HUES6 (cell line): ENCODE results near the gene OR51B6.
"Not testable (repeated sequence)": the region's sequence is repeated elsewhere in the genome, so short reads cannot be mapped to it uniquely, and the experiment has no call there.

Source experiments
- H3K27ac ChIP-seq: 2 replicates; pipeline ENCODE4 v1.7.0; 2013; ENCODE audit warnings: low read depth, mild to moderate bottlenecking, low read length, inconsistent platforms
- H3K27me3 ChIP-seq: 2 replicates; pipeline ENCODE4 v1.6.1; 2013; ENCODE audit warnings: low read length; ENCODE audit not compliant: control insufficient read depth, insufficient read depth
- H3K36me3 ChIP-seq: 2 replicates; pipeline ENCODE4 v1.6.1; 2013; ENCODE audit warnings: low read length; ENCODE audit not compliant: control insufficient read depth, insufficient read depth
- H3K4me1 ChIP-seq: 2 replicates; pipeline ENCODE4 v1.6.1; 2013; ENCODE audit warnings: low read length; ENCODE audit not compliant: control insufficient read depth, insufficient read depth
- H3K4me3 ChIP-seq: 2 replicates; pipeline ENCODE4 v1.5.1; 2013; ENCODE audit warnings: low read depth, low read length
- H3K9ac ChIP-seq: one replicate; pipeline ENCODE4 v1.6.1; 2013; ENCODE audit warnings: mild to moderate bottlenecking, low read length
- H3K9me3 ChIP-seq: 2 replicates; pipeline ENCODE4 v1.6.1; 2013; ENCODE audit warnings: low read depth, low read length; ENCODE audit not compliant: control insufficient read depth, insufficient read depth

The OR51B6 gene

DNA sequence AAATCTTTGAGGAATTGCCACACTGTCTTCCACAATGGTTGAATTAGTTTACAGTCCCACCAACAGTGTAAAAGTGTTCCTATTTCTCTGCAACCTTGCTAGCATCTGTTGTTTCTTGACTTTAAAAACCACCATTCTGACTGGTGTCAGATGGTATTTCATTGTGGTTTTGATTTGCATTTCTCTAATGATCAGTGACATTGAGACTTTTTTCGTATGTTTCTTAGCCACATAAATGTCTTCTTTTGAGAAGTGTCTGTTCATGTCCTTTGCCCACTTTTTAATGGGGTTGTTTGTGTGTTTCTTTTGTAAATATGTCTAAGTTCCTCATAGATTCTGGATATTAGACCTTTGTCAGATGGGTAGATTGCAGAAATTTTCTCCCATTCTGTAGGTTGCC, 14.1 kb upstream of the OR51B6 start:
- not testable (repeated sequence) for H3K4me3 ChIP-seq, H3K4me1 ChIP-seq, H3K27ac ChIP-seq, H3K27me3 ChIP-seq, H3K9me3 ChIP-seq, H3K9ac ChIP-seq, H3K36me3 ChIP-seq

- Histone ChIP-seq H3K9me3 (no peaks in the 10 kb centered on the region), H3K4me3 (no peak overlapping the region), H3K27ac (no peak overlapping the region)
Measured at GRCh38 chr11:5339771-5340322, 11.5 kb upstream of the OR51B6 start.

DNA sequence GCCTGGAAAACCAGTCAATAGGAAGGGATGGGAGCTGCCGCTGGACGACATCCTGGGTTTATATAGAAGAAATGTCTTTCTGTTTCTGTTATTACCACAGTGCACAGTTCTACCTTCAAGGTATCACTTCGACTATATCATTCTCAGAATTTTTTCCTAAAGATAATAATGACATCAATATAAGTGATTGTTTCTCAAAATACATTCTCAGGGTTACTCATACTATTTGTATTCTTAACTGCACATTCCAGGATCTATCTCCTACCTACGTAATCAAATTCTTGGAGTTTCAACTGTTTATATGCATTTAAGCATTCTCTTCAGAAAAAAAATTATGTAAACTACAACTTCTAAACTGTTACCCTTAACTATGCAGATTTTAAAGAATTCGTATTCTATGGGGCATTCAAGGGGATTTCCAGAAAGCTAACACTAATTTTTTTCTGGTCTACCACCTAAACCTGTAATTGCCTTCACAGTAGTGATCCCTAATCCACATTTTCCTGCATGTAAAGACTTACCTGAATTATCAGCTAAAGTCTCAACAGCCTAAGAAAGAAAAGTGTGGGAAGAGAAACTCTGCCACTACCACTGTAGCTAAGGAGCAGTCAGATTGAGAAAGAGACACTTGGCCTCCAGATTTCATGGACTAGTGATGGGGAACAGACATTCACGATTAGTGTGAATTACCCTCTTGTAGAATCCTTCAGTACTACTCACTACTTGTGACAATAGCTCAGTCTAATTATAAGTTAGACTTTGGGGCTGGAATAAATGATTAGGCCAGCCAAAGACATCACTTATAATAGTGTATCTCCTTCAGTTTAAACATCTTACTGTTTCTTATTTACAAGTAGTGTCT, 7.6 kb upstream of the OR51B6 start, which contains the start of gene OR51B5:
Gene OR51B5 (minus strand): TSS at position 51 of the 862 bp plus-strand sequence. CDS start 0 bp downstream, at position 51.
- H3K4me3 ChIP-seq: no peak within 1 kb of the TSS
- H3K9ac ChIP-seq: no peak within 1 kb of the TSS
- H3K27ac ChIP-seq: no peak within 1 kb of the TSS
- H3K36me3 ChIP-seq: no peaks in the 10 kb centered on the region
- H3K9me3 ChIP-seq: no peaks in the 10 kb centered on the region
- H3K4me1 ChIP-seq: peaks cover 11% of the 10 kb centered on the region
- H3K27me3 ChIP-seq: no peaks in the 10 kb centered on the region

More at GRCh38 chr11:5339771-5340322, 11.5 kb upstream of the OR51B6 start:
- Histone ChIP-seq H3K36me3 (no peaks in the 10 kb centered on the region), H3K4me1 (peaks cover 5% of the 10 kb centered on the region; the same call in 1 of the 2 replicates), H3K27me3 (no peaks in the 10 kb centered on the region), H3K9ac (no peak overlapping the region)

DNA sequence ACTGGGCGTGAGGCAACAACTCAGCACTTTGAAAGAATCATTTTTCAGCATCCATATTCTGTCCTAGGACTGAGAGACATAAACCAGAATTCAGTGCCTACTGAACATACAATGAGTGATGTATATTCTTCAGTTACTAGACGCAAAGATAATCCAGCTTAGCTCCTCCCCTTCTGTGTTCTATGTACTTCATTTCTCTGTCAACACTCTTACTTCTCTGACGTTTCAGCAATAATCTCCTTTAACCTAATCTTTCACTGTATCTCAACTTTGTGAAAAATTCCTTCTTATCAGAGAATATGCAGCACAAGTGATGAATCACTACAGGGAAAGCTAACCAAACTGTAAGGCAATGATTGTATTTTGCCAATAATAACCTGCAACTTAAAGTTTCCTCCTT, 5.5 kb upstream of the OR51B6 start:
- no peaks in the 10 kb centered on the region for H3K36me3 ChIP-seq

DNA sequence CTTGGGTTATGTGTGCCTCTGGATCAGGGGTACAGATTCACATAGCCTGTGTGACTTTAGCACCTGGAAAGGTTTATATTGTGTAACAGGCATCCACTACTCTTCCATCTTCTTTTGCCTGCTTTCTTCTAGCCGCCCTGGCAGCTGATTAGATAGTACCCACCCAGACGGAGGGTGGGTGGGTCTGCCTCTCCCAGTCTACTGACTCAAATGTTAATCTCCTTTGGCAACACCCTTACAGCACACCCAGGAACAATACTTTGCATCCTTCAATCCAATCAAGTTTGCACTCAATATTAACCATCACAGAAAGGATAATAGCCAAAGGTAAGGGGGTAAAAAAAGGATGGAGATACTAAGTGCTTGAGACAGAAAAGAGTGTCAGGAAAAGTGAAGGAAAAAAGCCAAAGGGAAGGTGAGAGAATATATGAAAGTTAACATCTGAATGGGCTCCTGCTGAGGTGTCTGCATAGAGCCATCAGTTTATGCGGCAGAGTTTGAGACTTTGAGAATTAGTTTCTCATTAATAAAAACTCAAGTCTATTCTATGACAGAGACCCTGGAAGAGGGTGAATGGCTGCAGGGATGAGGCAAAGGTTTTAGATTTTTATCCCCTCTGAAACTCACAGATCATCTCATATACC, 2.6 kb upstream of the OR51B6 start:
- peaks cover 16% of the 10 kb centered on the region for H3K4me1 ChIP-seq
- no peak overlapping the region for H3K9ac ChIP-seq
- no peaks in the 10 kb centered on the region for H3K36me3 ChIP-seq
- no peaks in the 10 kb centered on the region for H3K9me3 ChIP-seq
- H3K27me3 ChIP-seq: no peaks in the 10 kb centered on the region
- H3K4me3 ChIP-seq: no peak overlapping the region; the same call in 1 of the 2 replicates
- H3K27ac ChIP-seq: no peak overlapping the region

More for the DNA sequence above, 5.5 kb upstream of the OR51B6 start:
- Histone ChIP-seq H3K4me3 (no peak overlapping the region), H3K9me3 (no peaks in the 10 kb centered on the region), H3K27me3 (no peaks in the 10 kb centered on the region), H3K4me1 (peaks cover 17% of the 10 kb centered on the region), H3K27ac (no peak overlapping the region), H3K9ac (no peak overlapping the region)

GRCh38 chr11:5349550-5349949, 1.8 kb upstream of the OR51B6 start:
- Histone ChIP-seq H3K27ac (no peak overlapping the region), H3K27me3 (no peaks in the 10 kb centered on the region), H3K4me3 (no peak overlapping the region), H3K4me1 (peaks cover 12% of the 10 kb centered on the region), H3K9me3 (no peaks in the 10 kb centered on the region), H3K9ac (no peak overlapping the region), H3K36me3 (no peaks in the 10 kb centered on the region)

- not testable (repeated sequence) for H3K27me3 ChIP-seq, H3K27ac ChIP-seq, H3K4me1 ChIP-seq, H3K4me3 ChIP-seq, H3K9ac ChIP-seq, H3K36me3 ChIP-seq, H3K9me3 ChIP-seq
Measured at GRCh38 chr11:5356031-5356430, 4.7 kb downstream of the OR51B6 start.

DNA sequence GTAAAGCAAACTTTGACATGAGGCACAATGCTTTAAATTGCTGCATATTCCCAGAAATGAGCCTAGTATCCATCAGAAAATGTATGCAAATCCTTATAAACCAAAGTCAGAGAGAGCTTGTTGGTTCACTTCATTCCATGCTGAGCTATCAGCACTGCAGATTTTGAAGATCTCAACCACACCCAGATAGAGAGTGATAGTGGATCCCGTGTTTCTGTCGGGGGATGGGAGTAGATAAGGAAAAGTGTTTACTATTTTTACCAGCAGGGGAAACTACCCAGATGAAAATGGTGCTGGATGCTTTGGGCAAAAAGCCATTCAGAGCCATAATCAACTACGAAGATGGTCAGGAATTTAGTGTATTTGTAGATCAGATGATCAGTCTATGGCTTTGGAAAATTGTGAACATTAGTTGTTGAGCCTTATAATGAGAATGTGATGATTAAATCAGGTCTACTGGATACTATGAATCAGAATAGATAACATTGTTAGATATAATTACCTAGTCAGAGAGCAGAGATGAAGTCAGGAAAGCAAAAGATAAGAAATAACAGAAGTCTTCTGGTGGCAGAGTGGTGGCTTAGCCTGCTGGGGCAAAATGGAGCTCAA, 10.8 kb downstream of the OR51B6 start:
- Histone ChIP-seq H3K36me3 (no peaks in the 10 kb centered on the region), H3K4me1 (no peaks in the 10 kb centered on the region)

DNA sequence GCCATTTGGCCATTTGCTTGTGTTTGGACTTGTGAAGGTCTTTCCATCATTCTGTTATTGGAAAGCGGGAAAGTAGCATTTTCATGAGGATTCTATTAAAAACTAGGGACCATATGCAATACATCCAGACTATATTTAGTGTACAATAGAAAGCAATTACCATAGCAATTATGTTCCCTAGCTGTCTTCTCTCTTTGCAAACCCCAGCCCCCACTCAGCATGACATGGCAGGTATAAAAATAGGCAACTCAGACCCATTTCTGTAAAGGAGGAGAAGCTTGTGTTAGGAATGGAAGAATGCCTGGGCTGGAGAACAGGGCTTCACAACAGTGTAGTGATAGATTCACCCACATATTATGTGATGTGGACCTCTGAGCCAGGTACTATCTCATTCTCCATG, 12.4 kb downstream of the OR51B6 start:
- no peak overlapping the region for H3K4me3 ChIP-seq
- no peak overlapping the region for H3K27ac ChIP-seq
- H3K27me3 ChIP-seq: no peaks in the 10 kb centered on the region
- H3K9ac ChIP-seq: no peak overlapping the region
- no peaks in the 10 kb centered on the region for H3K9me3 ChIP-seq
- peaks cover 4% of the 10 kb centered on the region for H3K4me1 ChIP-seq
- no peaks in the 10 kb centered on the region for H3K36me3 ChIP-seq

More for the DNA sequence above, 10.8 kb downstream of the OR51B6 start:
- no peak overlapping the region for H3K9ac ChIP-seq
- H3K27me3 ChIP-seq: no peaks in the 10 kb centered on the region
- H3K4me3 ChIP-seq: no peak overlapping the region
- no peaks in the 10 kb centered on the region for H3K9me3 ChIP-seq
- H3K27ac ChIP-seq: no peak overlapping the region

DNA sequence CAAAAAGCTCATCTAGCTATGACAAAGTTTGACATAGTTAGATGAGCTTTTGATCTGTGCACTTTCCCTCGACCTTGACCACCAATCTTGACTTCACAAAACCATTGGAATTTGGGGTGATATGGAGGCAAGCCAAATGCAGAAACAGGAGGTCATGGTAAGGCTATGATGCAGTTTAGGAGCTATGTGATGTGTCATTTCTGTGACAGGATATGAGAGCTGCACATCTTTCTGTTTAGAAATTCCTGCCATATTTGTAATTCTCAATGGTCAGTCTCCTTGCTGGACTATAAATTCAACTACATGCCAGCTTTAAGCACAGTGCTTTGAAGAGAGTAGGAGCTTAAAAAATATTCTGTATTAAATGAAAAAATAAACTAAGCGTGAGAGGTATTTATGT, 12.9 kb downstream of the OR51B6 start:
- Histone ChIP-seq H3K9ac (no peak overlapping the region), H3K4me1 (peaks cover 8% of the 10 kb centered on the region), H3K4me3 (no peak overlapping the region), H3K27ac (no peak overlapping the region), H3K9me3 (no peaks in the 10 kb centered on the region), H3K27me3 (no peaks in the 10 kb centered on the region), H3K36me3 (no peaks in the 10 kb centered on the region)

GRCh38 chr11:5366365-5366764, 15.1 kb downstream of the OR51B6 start:
- H3K4me1 ChIP-seq, H3K9ac ChIP-seq, H3K27ac ChIP-seq, H3K4me3 ChIP-seq, H3K27me3 ChIP-seq, H3K9me3 ChIP-seq, H3K36me3 ChIP-seq: not testable (repeated sequence)
